ENCODE measurements around the gene WDR88. TPM values are rescaled to one million over a fixed set of nuclear protein-coding genes. Genes with fewer than 3 reads are reported as not detected.
"Not testable (repeated sequence)": the region's sequence is repeated elsewhere in the genome, so short reads cannot be mapped to it uniquely, and the experiment has no call there.

The WDR88 gene
- total and polyA plus RNA-seq, 2 donors, result 0.05 TPM; not detected in 1

GRCh38 chr19:33219261-33219815 is 87.4 kb downstream of the WDR88 start:
- no peaks in the 10 kb centered on the region for H3K4me1 ChIP-seq (ENCODE audit: control insufficient read depth in 2 of 2, insufficient read depth in 2 of 2, low read length in 2 of 2)
- H3K27me3 ChIP-seq (ENCODE audit: control insufficient read depth in 2 of 2, insufficient read depth in 1 of 2, low read length in 1 of 2), result peaks cover 8 to 16% of the 10 kb centered on the region in 2 donors
- WGBS, result 85% methylated on average over 12 of the region's 12 CpGs
- no peaks in the 10 kb centered on the region for H3K36me3 ChIP-seq (ENCODE audit: control insufficient read depth in 2 of 2, insufficient read depth in 2 of 2, low read length in 1 of 2)
- H3K27ac ChIP-seq (ENCODE audit: low read depth in 1 of 2, low read length in 1 of 2), result no peak overlapping the region
- H3K4me3 ChIP-seq (ENCODE audit: low read length in 2 of 2), result no peak overlapping the region
- H3K9me3 ChIP-seq (ENCODE audit: control insufficient read depth in 2 of 2, insufficient read depth in 1 of 2, low read length in 1 of 2), result no peaks in the 10 kb centered on the region
- DNase-seq (ENCODE audit: low read depth in 6 of 9, low spot score in 9 of 9), result no peak

GRCh38 chr19:33220115-33220514 is 88.2 kb downstream of the WDR88 start:
- H3K27ac ChIP-seq (ENCODE audit: low read depth in 1 of 2, low read length in 1 of 2), result no peak overlapping the region
- H3K27me3 ChIP-seq (ENCODE audit: control insufficient read depth in 2 of 2, insufficient read depth in 1 of 2, low read length in 1 of 2), result peaks cover 16 to 24% of the 10 kb centered on the region in 2 donors
- no peaks in the 10 kb centered on the region for H3K9me3 ChIP-seq (ENCODE audit: control insufficient read depth in 2 of 2, insufficient read depth in 1 of 2, low read length in 1 of 2)
- no peak overlapping the region for H3K4me3 ChIP-seq (ENCODE audit: low read length in 2 of 2)
- WGBS, result 93% methylated on average over 18 of the region's 18 CpGs
- no peaks in the 10 kb centered on the region for H3K36me3 ChIP-seq (ENCODE audit: control insufficient read depth in 2 of 2, insufficient read depth in 2 of 2, low read length in 1 of 2)
- no peak for DNase-seq (ENCODE audit: low read depth in 6 of 9, low spot score in 9 of 9)
- no peaks in the 10 kb centered on the region for H3K4me1 ChIP-seq (ENCODE audit: control insufficient read depth in 2 of 2, insufficient read depth in 2 of 2, low read length in 2 of 2)

- Histone ChIP-seq H3K36me3 (ENCODE audit: control insufficient read depth in 2 of 2, insufficient read depth in 2 of 2, low read length in 1 of 2) (no peaks in the 10 kb centered on the region), H3K27me3 (ENCODE audit: control insufficient read depth in 2 of 2, insufficient read depth in 1 of 2, low read length in 1 of 2) (peaks cover 22 to 29% of the 10 kb centered on the region in 2 donors), H3K4me1 (ENCODE audit: control insufficient read depth in 2 of 2, insufficient read depth in 2 of 2, low read length in 2 of 2) (no peaks in the 10 kb centered on the region), H3K27ac (ENCODE audit: low read depth in 1 of 2, low read length in 1 of 2) (no peak overlapping the region), H3K4me3 (ENCODE audit: low read length in 2 of 2) (no peak overlapping the region), H3K9me3 (ENCODE audit: control insufficient read depth in 2 of 2, insufficient read depth in 1 of 2, low read length in 1 of 2) (no peaks in the 10 kb centered on the region)
- 92% methylated on average over 9 of the region's 9 CpGs for whole genome bisulfite sequencing
- no peak for DNase-seq (ENCODE audit: low read depth in 6 of 9, low spot score in 9 of 9)
Observed at GRCh38 chr19:33220735-33221134, 88.8 kb downstream of the WDR88 start.

GRCh38 chr19:33221638-33222037 is 89.7 kb downstream of the WDR88 start:
- H3K27ac ChIP-seq (ENCODE audit: low read depth in 1 of 2, low read length in 1 of 2), result no peak overlapping the region
- H3K9me3 ChIP-seq (ENCODE audit: control insufficient read depth in 2 of 2, insufficient read depth in 1 of 2, low read length in 1 of 2), result no peaks in the 10 kb centered on the region
- H3K4me3 ChIP-seq (ENCODE audit: low read length in 2 of 2), result no peak overlapping the region
- WGBS, result 97% methylated on average over 6 of the region's 6 CpGs
- DNase-seq (ENCODE audit: low read depth in 6 of 9, low spot score in 9 of 9), result no peak
- no peaks in the 10 kb centered on the region for H3K36me3 ChIP-seq (ENCODE audit: control insufficient read depth in 2 of 2, insufficient read depth in 2 of 2, low read length in 1 of 2)
- peaks cover 31 to 38% of the 10 kb centered on the region in 2 donors for H3K27me3 ChIP-seq (ENCODE audit: control insufficient read depth in 2 of 2, insufficient read depth in 1 of 2, low read length in 1 of 2)
- no peaks in the 10 kb centered on the region for H3K4me1 ChIP-seq (ENCODE audit: control insufficient read depth in 2 of 2, insufficient read depth in 2 of 2, low read length in 2 of 2)

GRCh38 chr19:33222255-33222654 is 90.3 kb downstream of the WDR88 start:
- H3K27ac ChIP-seq (ENCODE audit: low read depth in 1 of 2, low read length in 1 of 2); DNase-seq (ENCODE audit: low read depth in 6 of 9, low spot score in 9 of 9); H3K4me1 ChIP-seq (ENCODE audit: control insufficient read depth in 2 of 2, insufficient read depth in 2 of 2, low read length in 2 of 2); H3K9me3 ChIP-seq (ENCODE audit: control insufficient read depth in 2 of 2, insufficient read depth in 1 of 2, low read length in 1 of 2); H3K4me3 ChIP-seq (ENCODE audit: low read length in 2 of 2); H3K36me3 ChIP-seq (ENCODE audit: control insufficient read depth in 2 of 2, insufficient read depth in 2 of 2, low read length in 1 of 2): not testable (repeated sequence)
- H3K27me3 ChIP-seq (ENCODE audit: control insufficient read depth in 2 of 2, insufficient read depth in 1 of 2, low read length in 1 of 2), result peaks cover 37 to 44% of the 10 kb centered on the region in 2 donors
- WGBS, result 99% methylated on average over 2 of the region's 2 CpGs

GRCh38 chr19:33224694-33225457 is 93.0 kb downstream of the WDR88 start:
- DNase-seq (ENCODE audit: low read depth in 6 of 9, low spot score in 9 of 9), result no peak
- Histone ChIP-seq H3K36me3 (ENCODE audit: control insufficient read depth in 2 of 2, insufficient read depth in 2 of 2, low read length in 1 of 2) (no peaks in the 10 kb centered on the region), H3K4me1 (ENCODE audit: control insufficient read depth in 2 of 2, insufficient read depth in 2 of 2, low read length in 2 of 2) (no peaks in the 10 kb centered on the region), H3K27me3 (ENCODE audit: control insufficient read depth in 2 of 2, insufficient read depth in 1 of 2, low read length in 1 of 2) (peaks cover 43 to 53% of the 10 kb centered on the region in 2 donors), H3K27ac (ENCODE audit: low read depth in 1 of 2, low read length in 1 of 2) (no peak overlapping the region), H3K9me3 (ENCODE audit: control insufficient read depth in 2 of 2, insufficient read depth in 1 of 2, low read length in 1 of 2) (peaks cover 4 to 6% of the 10 kb centered on the region in 2 donors), H3K4me3 (ENCODE audit: low read length in 2 of 2) (no peak overlapping the region)
- 74% methylated on average over 18 of the region's 18 CpGs for WGBS

Other genes starting within 250 kb of the WDR88 start
- gene CEP89, start 160.2 kb upstream of the WDR88 start, total RNA-seq, result 6.8 TPM
- 12.5 TPM for gene CEP89, start 160.2 kb upstream of the WDR88 start, polyA plus RNA-seq
- gene FAAP24, start 159.9 kb upstream of the WDR88 start, total RNA-seq, result 1.8 TPM
- gene FAAP24, start 159.9 kb upstream of the WDR88 start, polyA plus RNA-seq, result 1.6 TPM
- gene RHPN2, start 67.2 kb upstream of the WDR88 start, total RNA-seq, result 5.1 TPM
- gene RHPN2, start 67.2 kb upstream of the WDR88 start, polyA plus RNA-seq, result 4.8 TPM
- 8.2 TPM for gene GPATCH1, start 50.9 kb upstream of the WDR88 start, total RNA-seq
- gene GPATCH1, start 50.9 kb upstream of the WDR88 start, polyA plus RNA-seq, result 8.7 TPM
- 2.6 TPM for gene LRP3, start 62.2 kb downstream of the WDR88 start, total RNA-seq
- 4.0 TPM for gene LRP3, start 62.2 kb downstream of the WDR88 start, polyA plus RNA-seq
- 0.33 TPM for gene SLC7A10, start 93.7 kb downstream of the WDR88 start, total RNA-seq
- gene SLC7A10, start 93.7 kb downstream of the WDR88 start, polyA plus RNA-seq, result 0.11 TPM
- gene CEBPA, start 170.4 kb downstream of the WDR88 start, total RNA-seq, result 7.0 TPM
- gene CEBPA, start 170.4 kb downstream of the WDR88 start, polyA plus RNA-seq, result 10.1 TPM
- gene CEBPG, start 241.6 kb downstream of the WDR88 start, total RNA-seq, result 16.8 TPM
- 21.0 TPM for gene CEBPG, start 241.6 kb downstream of the WDR88 start, polyA plus RNA-seq

All from thymus (tissue), 11 donors.